ENCODE measurements around the gene JAGN1. TPM values are rescaled to one million over a fixed set of nuclear protein-coding genes. Genes with fewer than 3 reads are reported as not detected.

The JAGN1 gene
- total and polyA plus RNA-seq, 9 of the 15 experiments (the other 6 are each of a cell fraction or from before 2014, with no cell fraction given), result 31.6 to 77.8 (median 40.3) TPM

DNA sequence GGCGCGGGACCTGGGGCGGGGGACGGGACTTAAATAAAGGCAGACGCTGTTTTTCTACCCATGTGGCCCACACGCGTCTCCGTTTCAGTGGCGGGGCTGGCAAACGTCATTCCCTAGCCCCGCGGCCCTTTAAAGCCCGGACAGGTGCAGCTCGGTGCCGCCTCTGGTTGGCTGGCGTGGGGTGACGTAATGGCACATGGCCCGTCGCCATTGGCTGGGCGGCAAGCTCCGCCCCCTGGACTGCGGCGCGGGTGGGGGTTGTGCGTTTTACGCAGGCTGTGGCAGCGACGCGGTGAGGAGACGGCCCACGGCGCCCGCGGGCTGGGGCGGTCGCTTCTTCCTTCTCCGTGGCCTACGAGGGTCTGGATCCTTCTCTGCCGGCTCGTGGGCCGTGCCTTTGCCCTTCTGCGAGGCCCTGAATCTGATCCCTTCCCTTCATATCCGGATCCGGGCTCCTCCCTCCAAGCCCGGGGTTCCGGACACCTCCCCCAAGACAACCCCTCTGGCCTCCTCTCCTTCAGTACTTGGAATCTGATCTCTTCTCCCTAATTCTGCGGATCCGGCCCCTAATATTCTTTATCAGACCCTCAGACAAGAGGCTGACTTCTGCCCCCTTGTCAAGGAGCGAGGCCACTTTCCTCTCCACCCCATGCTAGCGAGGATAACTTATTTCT is 43.3 kb downstream of the JAGN1 start, which contains the start of gene CRELD1 (continued):
- TF ChIP-seq, protein P1, sequence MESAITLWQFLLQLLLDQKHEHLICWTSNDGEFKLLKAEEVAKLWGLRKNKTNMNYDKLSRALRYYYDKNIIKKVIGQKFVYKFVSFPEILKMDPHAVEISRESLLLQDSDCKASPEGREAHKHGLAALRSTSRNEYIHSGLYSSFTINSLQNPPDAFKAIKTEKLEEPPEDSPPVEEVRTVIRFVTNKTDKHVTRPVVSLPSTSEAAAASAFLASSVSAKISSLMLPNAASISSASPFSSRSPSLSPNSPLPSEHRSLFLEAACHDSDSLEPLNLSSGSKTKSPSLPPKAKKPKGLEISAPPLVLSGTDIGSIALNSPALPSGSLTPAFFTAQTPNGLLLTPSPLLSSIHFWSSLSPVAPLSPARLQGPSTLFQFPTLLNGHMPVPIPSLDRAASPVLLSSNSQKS (CRISPR knock-in tag; IDR thresholded peaks at IDR 0.05), result no peak
- TF ChIP-seq LCOR (CRISPR knock-in tag; IDR thresholded peaks at IDR 0.05), result peak; percentile 88
- no peak for TF ChIP-seq MCM7 (IDR thresholded peaks at IDR 0.05)
- no peak for TF ChIP-seq DIDO1 (tag; IDR thresholded peaks at IDR 0.05; ENCODE audit: low read depth)
- no peak for TF ChIP-seq MYBL2 (IDR thresholded peaks at IDR 0.05; ENCODE audit: low read depth)
- no peak for TF ChIP-seq MYBL2 (CRISPR knock-in tag; IDR thresholded peaks at IDR 0.05; ENCODE audit: borderline replicate concordance)
- TF ChIP-seq, protein P2, sequence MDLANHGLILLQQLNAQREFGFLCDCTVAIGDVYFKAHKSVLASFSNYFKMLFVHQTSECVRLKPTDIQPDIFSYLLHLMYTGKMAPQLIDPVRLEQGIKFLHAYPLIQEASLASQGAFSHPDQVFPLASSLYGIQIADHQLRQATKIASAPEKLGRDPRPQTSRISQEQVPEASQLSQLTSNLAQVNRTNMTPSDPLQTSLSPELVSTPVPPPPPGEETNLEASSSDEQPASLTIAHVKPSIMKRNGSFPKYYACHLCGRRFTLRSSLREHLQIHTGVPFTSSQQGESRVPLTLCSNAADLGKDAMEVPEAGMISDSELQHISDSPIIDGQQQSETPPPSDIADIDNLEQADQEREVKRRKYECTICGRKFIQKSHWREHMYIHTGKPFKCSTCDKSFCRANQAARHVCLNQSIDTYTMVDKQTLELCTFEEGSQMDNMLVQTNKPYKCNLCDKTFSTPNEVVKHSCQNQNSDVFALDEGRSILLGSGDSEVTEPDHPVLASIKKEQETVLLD (IDR thresholded peaks at IDR 0.05), result peak; percentile 51
- TF ChIP-seq DNMT1 (IDR thresholded peaks at IDR 0.05), result no peak
- peak; percentile 79 for TF ChIP-seq NEUROD1 (IDR thresholded peaks at IDR 0.05; ENCODE audit: borderline replicate concordance, low read depth, low read length, partially characterized antibody)
- TF ChIP-seq NR4A1 (CRISPR knock-in tag; IDR thresholded peaks at IDR 0.05), result 0 out of 2 replicates have a peak, but pooled peaks have one; percentile 35
- TF ChIP-seq NR4A1 (tag; IDR thresholded peaks at IDR 0.05), result no peak
- no peak for TF ChIP-seq ZNF134 (CRISPR knock-in tag; conservative IDR thresholded peaks at IDR 0.05)
- TF ChIP-seq ZNF133 (CRISPR knock-in tag; IDR thresholded peaks at IDR 0.05), result no peak
- TF ChIP-seq JUN (IDR thresholded peaks at IDR 0.05; ENCODE audit: borderline replicate concordance, low read depth, low read length), result peak; percentile 88
- peak; percentile 11; the same call in 1 of the 2 replicates for TF ChIP-seq JUN (CRISPR knock-in tag; IDR thresholded peaks at IDR 0.05; ENCODE audit: borderline replicate concordance)
- no peak for TF ChIP-seq ILF3 (IDR thresholded peaks at IDR 0.05; ENCODE audit: borderline replicate concordance)
- TF ChIP-seq, protein P3, sequence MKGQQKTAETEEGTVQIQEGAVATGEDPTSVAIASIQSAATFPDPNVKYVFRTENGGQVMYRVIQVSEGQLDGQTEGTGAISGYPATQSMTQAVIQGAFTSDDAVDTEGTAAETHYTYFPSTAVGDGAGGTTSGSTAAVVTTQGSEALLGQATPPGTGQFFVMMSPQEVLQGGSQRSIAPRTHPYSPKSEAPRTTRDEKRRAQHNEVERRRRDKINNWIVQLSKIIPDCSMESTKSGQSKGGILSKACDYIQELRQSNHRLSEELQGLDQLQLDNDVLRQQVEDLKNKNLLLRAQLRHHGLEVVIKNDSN (CRISPR knock-in tag; IDR thresholded peaks at IDR 0.05), result peak; percentile 77
- TF ChIP-seq, protein P4, sequence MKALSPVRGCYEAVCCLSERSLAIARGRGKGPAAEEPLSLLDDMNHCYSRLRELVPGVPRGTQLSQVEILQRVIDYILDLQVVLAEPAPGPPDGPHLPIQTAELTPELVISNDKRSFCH (CRISPR knock-in tag; IDR thresholded peaks at IDR 0.05), result no peak
- TF ChIP-seq, protein P4 (tag; IDR thresholded peaks at IDR 0.05), result no peak; the same call in 1 of the 2 replicates
- peak; percentile 47; the same call in 1 of the 2 replicates for TF ChIP-seq RNF2 (IDR thresholded peaks at IDR 0.05)
- TF ChIP-seq ZNF766 (CRISPR knock-in tag; conservative IDR thresholded peaks at IDR 0.05), result 0 out of 2 replicates have a peak, but pooled peaks have one; percentile 49
- TF ChIP-seq HNRNPLL (IDR thresholded peaks at IDR 0.05; ENCODE audit: low read depth, low read length, poor library complexity, severe bottlenecking), result peak; percentile 59
- TF ChIP-seq PYGO2 (tag; IDR thresholded peaks at IDR 0.05), result no peak
- peak; percentile 73; the same call in 1 of the 2 replicates for TF ChIP-seq NR3C1 (CRISPR knock-in tag; IDR thresholded peaks at IDR 0.05)
- TF ChIP-seq TAF7 (tag; IDR thresholded peaks at IDR 0.05), result peak; percentile 65; the same call in 1 of the 2 replicates
- TF ChIP-seq L3MBTL2 (IDR thresholded peaks at IDR 0.05), result peak; percentile 79
- no peak for TF ChIP-seq ZNF274 (IDR thresholded peaks at IDR 0.05; ENCODE audit: borderline replicate concordance, low read depth, low read length)
- no peak for TF ChIP-seq IFI16 (CRISPR knock-in tag; IDR thresholded peaks at IDR 0.05)

All from K562 (cell line).